HCT116 (cell line): Measurements from ENCODE around the gene DACT3.

Experiments
- CTCF ChIP-seq, 3 experiments: fragments of 200-600 bp in 1 of 3; sonication (generic) in 1 of 3; IDR thresholded peaks in 2 of 3; conservative IDR thresholded peaks in 1 of 3; 2 replicates each; pipeline ENCODE4 v1.5.1; 2012 to 2017; ENCODE audit warnings: low read depth in 2 of 3, low read length in 2 of 3, antibody characterized with exemption in 1 of 3, borderline replicate concordance in 1 of 3, control low read depth in 1 of 3, mild to moderate bottlenecking in 1 of 3, mixed read lengths in 1 of 3, mixed run types in 1 of 3, moderate library complexity in 1 of 3; ENCODE audit not compliant: insufficient read depth in 1 of 3
- YY1 ChIP-seq: IDR thresholded peaks from 2 replicates; pipeline ENCODE4 v1.6.1; 2011; ENCODE audit warnings: low read length, low read depth, moderate library complexity, mild to moderate bottlenecking; ENCODE audit not compliant: insufficient replicate concordance; ENCODE audit errors: extremely low read depth
- ZNF274 ChIP-seq: fragments of 200-500 bp; sonication (Bioruptor generic); IDR thresholded peaks from 2 replicates; pipeline ENCODE4 v1.6.1; 2014; ENCODE audit warnings: mild to moderate bottlenecking, low read depth, low read length, inconsistent platforms

DNA sequence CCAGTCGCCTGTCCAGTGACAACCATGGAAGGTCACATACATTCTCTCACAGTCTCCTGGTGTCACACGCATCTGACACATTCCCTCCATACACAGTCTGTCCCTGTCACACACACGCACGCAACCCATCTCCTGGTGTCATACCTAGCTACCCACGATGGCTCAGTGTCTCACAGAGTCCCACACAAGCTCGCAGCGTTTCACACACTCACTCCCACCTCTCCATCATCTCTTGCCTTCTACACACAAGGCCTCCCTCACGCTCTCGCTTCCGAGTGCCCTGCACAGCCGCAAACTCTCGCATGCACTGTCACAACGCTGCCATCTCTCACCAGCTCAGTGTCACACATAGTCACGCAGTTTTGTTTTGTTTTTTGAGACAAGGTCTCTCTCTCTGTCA is 23.8 kb downstream of the DACT3 start:
- TF ChIP-seq YY1 (no peak), CTCF (IDR thresholded peaks at IDR 0.05 in 2 of 3, conservative IDR thresholded peaks at IDR 0.05 in 1 of 3; ENCODE audit: borderline replicate concordance in 1 of 3, insufficient read depth in 1 of 3, low read depth in 2 of 3, low read length in 2 of 3) (no peak), ZNF274 (no peak)
